GM21825 (cell line): Measurements from ENCODE around the gene TCN1.

ENCODE experiments used
- ATAC-seq: cut with Tn5 transposase; IDR thresholded peaks from one replicate; pipeline ENCODE4 v1.9.1; 2021; ENCODE audit warnings: mild to moderate bottlenecking, moderate library complexity; ENCODE audit not compliant: unreplicated experiment

The TCN1 gene

GRCh38 chr11:59810189-59810910, 55.9 kb downstream of the TCN1 start, which contains the start of gene MRPL16:
Gene MRPL16 (minus strand): TSS chr11:59810778. CDS start chr11:59810658, 120 bp downstream.
- peak; percentile 95 for ATAC-seq

DNA sequence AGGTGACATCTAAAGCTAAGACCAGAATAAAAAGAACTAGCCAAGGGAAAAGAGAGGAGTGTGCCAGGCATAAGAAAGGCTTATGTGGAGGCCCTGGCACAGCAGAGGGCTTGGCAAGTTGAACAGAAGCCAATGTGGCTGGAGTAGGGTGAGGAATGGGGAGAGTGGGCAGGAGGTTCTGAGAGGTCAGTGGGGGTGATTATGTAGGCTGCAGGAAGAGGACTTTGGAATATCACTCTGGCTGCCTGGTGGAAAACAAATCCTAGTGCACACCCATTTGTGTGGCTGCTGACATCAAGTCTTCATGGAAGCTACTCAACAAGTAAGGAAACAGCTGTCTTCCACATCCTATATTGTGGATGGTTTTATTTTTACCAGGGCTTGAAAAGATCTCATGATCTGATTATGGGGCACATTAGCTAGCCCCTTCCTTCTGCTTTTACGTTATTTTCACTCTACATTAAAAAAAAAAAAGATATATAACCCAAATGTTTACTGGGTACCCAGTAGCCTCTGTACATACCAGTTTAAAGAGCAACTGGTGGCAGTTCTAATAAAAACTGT, 59.2 kb downstream of the TCN1 start:
- no peak for ATAC-seq

DNA sequence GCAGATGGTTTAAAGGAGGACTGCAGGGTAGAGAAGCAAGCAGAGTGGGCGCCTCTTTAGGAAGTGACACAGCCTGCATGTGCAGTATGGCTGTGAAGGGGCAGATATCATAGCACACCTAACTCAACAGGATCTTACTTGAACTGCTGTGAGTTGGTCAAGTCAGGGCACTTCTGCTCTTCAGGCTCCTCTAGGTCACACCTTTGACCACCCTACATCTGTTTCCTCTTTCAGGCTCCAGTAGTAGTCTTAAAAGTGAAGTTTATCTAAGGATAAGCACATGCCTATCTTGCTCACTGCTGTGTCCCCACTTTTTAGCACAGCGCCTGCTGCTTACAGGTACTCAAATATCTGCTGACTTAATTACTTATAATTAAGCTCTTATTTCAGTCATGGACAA, 62.2 kb downstream of the TCN1 start:
- ATAC-seq: no peak
